SH-SY5Y (cell line): ENCODE measurements around the gene LPCAT1.

Source experiments
- GATA2 ChIP-seq: IDR thresholded peaks from 2 replicates; pipeline ENCODE4 v1.6.1; 2011; ENCODE audit warnings: mild to moderate bottlenecking, low read depth, low read length
- GATA3 ChIP-seq: IDR thresholded peaks from 2 replicates; pipeline ENCODE4 v1.6.1; 2011; ENCODE audit warnings: low read depth, mild to moderate bottlenecking, low read length, moderate library complexity

- no peak for TF ChIP-seq GATA2
- TF ChIP-seq GATA3, result no peak
These were observed 106.8 kb downstream of the LPCAT1 start for GRCh38 chr5:1416856-1417469.
